ENCODE measurements around the gene MS4A6A.
"Not testable (repeated sequence)": the region's sequence is repeated elsewhere in the genome, so short reads cannot be mapped to it uniquely, and the experiment has no call there.

MS4A6A gene, protein sequence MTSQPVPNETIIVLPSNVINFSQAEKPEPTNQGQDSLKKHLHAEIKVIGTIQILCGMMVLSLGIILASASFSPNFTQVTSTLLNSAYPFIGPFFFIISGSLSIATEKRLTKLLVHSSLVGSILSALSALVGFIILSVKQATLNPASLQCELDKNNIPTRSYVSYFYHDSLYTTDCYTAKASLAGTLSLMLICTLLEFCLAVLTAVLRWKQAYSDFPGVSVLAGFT

DNA sequence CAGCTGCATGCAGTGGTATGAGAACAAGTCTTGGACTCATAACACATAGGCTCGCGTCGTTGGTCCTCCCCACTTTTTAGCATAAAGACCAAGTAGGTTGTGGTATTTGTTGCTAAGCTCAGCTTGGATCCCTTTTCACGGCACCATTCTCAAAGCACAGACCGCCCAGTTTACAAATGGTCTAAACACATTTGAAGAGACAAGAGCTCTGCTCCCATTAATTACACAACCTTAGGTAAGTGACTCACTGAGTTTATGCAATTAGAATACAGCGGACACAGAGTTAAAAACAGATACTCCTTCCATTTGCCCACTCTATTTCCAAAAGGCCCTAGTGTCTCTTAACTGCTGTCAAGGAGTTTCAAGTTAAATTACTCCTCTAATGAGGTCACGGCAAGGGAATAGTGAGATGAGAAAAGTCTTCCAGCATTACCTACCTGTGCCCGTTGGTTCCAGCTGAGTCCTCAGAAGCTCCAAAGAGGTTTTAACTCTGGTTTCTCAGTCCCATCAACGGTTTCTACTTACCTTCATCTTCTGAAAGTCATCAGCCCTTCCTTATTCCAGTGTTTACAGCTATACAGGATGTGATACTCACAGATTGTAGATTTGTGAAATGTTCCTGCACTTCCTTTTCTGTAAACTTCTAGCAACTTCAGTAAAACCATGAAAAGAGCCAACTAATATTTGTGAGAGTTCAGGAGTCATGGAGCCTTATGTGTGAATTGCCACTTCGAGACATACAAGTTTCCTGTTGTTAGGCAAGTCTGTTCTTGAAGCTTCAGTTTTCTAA is at the start of gene MS4A6A:
Gene MS4A6A (minus strand): TSS at position 543 of the 790 bp plus-strand sequence. CDS start 1,356 bp downstream, outside the sequence.
- DNase-seq = no peak

GRCh38 chr11:60230681-60231080 is 47.8 kb upstream of the MS4A6A start:
- DNase-seq = no peak

GRCh38 chr11:60222141-60222540 is 39.3 kb upstream of the MS4A6A start:
- no peak for DNase-seq

- DNase-seq = no peak
Observed at GRCh38 chr11:60221692-60222091, 38.8 kb upstream of the MS4A6A start.

DNA sequence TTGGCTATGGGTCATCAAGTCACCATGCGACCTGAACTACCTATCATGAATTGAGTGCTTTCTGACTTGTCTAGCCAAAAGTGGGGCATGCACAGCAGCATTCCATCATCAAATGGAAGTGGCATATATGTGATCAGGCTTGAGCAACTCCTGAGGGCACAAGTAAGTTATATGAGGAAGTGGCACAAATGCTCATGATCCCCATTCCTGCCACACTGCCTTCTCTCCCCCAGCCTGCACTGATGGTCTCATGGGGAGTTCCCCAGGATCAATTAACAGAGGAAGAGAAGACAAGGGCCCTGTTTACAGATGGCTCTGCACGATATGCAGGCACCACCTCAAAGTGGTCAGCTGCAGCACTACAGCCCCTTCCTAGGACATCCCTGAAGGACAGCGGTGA is 38.3 kb upstream of the MS4A6A start:
- DNase-seq = no peak

DNA sequence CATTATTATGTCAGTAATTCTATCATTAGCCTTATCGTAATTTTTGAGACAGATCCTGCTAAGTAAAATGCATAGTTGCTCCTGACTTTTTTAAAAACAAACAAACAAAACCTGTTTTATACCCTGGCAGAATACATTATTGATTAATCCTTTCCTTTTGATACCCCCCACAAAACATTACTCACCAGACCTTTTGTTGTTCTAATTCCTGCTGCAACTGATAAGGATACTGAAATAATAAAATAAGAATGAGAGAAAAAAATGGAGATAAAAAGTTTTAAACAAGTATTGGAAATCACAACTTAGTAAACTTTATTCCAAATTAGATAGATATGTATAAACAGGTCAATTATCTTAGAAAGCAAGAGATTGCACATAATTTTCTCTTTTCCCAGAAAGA is 31.5 kb upstream of the MS4A6A start:
- DNase-seq = no peak

DNA sequence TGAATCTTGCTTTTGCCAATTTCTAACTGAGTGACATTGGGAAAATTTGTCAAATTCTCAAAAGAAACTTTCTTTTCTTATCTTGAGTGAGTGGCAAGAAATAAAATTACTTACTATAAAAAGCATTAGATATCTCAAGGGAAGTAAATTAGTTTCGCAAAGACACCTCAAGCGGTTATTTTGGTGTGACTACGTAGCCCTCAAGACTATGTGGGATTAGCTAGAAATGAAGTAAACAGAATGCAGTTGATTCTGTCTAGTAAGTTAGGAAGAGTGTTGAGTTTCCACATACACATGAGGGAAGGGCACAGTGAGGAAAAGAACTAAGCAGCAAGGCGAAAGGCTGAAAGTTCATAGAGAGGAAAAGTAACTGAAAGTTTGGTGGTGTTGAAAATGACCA is 28.3 kb upstream of the MS4A6A start:
- no peak for DNase-seq

- DNase-seq = no peak
Observed at GRCh38 chr11:60209977-60210376, 27.1 kb upstream of the MS4A6A start.

DNA sequence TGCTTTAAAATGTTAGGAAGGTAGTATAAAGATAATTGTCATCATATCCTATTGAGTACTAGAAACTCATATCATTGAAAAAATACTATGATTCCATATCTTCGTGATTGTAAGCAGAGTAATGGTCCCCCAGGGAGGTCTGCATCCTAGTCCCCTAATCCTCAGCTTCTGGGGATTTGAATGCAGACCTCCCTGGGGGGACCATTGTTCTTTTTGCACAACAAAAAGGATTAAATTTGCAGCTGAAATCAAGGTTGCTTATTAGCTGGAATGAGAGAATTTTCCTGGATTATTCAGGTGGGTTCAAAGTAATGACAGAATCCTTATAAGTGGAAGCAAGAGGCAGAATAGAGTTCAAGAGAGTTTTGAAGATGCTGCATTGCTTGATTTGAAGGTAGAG is 26.1 kb upstream of the MS4A6A start:
- DNase-seq = no peak

DNA sequence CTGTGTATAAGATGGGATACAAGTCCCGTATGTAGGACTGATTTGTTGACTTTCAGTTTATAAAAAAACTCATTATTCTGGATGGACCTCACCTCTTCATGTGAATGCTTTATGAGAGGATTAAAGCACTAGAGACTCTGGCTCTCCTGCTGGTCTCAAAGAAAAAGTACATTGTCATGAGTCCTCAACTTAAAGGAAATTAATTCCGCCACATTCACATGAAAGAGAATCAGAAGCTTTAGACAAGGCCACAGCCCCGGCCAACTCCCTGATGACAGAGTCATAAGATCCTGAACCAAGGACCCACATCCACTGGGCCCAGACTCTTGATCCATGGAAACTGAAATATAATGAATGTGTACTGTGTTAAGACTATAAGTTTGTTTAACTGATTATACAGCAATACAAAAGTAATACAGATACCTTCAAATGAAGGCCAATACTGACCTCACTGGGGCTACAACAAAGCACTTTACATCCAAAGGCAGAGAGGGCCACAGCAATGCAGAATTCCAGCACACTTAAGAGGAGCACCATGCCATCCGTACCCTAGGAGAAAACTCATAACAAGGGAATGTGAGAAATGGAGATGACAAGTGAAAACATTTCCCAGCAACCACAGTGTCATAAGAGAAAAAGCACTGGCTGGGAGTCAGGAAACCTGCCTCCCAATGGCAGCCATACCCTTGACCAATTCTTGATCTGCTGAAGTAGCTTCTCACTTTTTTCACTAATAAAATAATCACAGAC is 25.4 kb upstream of the MS4A6A start:
- DNase-seq = no peak

DNA sequence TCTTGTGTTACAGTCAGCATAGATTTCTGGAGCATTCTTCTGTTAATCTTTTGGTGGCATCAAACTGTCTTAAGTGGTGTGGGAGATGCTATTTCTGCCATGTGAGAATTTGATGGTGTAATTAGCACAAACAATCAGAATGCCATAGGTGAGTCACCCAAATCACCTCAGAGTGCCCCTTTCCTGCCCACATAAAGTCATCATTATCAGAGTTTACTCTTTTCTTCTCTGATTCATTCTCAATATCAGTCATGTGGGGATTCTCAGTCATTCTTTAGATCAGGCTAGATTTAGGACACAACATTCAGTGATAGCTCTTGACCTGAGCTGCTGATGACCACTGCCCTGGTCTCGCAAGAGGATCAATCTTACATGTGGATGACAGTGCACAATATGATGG is 23.7 kb upstream of the MS4A6A start:
- no peak for DNase-seq

DNA sequence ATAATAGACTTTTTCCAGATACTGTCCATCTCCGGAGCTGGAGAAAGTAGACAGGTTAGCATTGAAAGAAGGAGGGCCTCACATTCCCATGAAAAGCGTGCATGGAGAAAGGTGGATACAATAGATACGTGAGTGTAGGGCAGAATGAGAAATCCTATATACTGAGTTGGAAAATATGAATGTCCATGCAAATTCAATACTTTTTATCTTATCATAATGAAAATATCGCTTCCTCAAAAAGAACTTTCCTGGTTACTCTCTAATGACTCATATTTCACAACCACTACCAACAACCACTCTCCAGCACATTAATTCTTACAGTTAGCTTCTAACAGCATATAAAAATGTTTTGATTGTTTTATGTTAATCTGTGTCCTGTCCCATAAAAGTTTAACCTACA is 22.0 kb upstream of the MS4A6A start:
- no peak for DNase-seq

DNA sequence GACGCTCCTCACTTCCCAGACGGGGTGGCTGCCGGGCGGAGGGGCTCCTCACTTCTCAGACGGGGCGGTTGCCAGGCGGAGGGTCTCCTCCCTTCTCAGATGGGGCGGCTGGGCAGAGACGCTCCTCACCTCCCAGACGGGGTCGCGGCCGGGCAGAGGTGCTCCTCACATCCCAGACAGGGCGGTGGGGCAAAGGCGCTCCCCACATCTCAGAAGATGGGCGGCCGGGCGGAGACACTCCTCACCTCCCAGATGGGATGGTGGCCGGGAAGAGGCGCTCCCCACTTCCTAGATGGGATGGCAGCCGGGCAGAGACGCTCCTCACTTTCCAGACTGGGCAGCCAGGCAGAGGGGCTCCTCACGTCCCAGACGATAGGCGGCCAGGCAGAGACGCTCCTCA is 18.5 kb upstream of the MS4A6A start:
- DNase-seq = not testable (repeated sequence)

DNA sequence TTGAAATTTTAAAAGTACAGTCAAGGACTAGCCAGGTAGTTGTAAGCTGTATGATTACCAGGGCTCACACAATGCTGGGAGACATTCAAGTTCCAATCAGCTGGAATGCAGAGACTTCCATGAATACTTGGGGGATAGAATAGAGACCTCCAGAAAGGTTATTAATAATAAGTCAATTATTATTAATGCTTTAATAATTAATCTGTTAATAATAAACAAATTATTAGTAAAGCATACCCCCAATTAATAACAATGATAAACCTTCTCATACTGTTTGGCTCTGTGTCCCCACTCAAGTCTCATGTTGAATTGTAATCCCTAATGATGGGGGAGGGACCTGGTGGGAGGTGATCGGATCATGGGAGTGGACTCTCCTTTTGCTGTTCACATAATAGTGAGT is 14.6 kb upstream of the MS4A6A start:
- no peak for DNase-seq

GRCh38 chr11:60195923-60196368 is 13.1 kb upstream of the MS4A6A start:
- no peak for DNase-seq

DNA sequence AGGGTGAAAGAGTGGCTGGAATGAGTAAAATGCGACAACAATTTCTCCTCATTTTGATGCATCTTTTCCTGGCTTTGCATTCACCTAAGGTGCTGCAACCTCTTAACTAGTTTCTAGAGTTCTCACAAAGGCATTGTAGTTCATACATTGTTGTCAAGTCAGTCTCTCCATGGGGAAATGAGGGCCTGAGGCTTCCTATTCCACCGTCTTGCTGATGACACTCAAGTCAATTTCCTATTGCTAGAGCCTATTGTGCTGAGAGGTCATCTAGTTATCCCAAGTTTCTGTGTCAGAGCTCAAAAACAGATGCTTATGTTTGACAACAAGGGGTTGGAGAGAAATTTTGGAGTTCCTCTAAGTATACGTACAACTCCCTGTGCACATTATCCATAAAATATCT is 11.6 kb upstream of the MS4A6A start:
- DNase-seq = no peak

DNA sequence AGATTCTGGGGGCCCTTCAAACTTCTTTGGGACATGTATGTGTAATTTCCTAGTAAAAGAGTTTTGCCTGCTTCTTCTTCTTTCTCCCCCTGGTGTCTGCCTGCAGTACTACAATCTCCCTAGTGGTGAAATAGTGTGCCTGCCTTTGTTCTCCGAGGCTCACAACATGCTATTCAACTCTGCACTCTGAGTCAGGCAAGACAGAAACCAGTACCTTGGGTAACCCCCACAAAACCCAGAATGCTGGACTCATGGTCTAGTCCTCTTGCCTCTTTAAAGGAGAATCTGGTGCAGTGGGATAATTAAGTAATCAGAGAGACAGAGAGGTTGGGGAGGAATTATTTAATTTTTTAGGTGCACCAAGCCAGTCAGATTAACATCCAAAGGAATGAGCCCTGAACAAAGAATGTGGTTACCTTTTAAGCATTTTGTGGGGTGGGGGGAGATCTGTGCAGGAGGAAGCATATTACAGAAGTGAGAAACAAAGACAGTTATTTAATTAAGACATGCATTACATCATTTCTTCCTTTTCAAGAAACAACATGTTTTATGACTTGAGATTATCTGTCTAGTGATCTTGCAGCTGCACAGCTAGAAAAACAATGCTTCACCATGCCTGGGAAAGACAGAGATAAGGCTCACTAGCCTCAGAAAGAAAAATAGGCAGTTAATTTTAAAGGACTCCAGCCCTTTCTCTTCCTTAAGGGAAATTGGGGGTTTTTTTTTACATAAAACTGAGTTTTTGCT is 11.0 kb upstream of the MS4A6A start:
- DNase-seq = no peak

DNA sequence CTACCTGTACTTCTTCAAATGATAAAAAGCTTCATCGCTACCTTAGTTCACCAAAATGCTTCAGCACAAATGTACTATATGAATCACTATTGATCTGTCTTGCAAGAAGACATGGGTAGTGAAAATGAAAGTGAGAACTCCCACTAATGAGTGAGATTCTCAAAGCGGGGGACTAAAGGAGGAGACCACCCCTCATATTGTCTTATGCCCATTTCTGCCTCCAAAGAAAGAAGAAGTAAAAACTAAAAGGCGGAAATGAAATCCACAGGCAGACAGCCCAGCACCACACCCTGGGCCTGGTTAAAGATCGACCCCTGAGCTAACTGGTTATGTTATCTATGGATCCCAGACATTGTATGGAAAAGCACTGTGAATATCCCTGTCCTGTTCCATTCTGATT is 9.7 kb upstream of the MS4A6A start:
- not testable (repeated sequence) for DNase-seq

DNA sequence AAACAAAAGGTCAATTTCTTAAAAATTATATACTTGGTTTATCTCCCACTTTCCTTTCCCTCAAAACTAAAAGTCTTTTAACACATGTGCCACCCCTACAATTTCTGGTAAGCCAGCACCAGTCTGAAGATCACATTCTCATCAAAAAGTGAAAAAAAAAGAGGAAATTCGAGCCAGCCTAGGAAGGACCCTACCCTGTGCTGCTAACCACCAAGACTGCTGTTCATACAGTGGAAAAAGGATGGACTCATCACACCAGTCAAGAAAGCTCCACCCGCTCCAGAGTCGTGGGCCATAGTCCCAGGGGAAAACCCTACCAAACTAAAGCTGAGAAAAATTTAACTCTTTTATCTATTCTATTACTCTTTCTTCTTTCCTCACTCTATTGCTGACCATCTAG is 5.6 kb upstream of the MS4A6A start:
- DNase-seq = not testable (repeated sequence)

DNA sequence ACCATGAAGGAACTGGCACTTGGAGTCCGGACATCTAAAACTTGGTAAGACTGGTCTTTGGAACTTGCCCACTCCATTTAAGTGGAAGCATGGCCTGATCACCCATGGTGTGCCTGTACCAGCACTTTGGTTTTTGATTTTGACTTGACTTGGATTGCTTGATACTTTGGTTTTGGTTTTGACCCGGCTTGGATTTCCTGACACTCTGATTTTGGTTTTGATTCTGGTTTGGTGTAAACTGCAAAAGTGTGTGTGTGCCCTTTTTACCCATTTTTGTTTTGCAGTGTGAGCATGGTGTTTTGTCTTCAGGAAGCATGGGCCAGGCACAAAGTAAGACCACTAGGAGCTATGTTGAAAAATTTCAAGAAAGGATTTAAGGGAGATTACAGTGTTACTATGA is 3.2 kb upstream of the MS4A6A start:
- DNase-seq = not testable (repeated sequence)

DNA sequence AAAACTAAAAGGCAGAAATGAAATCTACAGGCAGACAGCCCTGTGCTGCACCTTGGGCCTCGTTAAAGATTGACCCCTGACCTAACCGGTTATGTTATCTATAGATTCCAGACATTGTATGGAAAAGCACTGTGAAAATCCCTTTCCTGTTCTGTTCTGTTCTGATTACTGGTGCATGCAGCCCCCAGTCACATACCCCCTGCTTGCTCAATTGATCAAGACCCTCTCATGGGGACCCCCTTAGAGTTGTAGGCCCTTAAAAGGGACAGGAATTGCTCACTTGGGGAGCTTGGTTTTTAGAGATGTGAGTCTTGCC is 2.6 kb upstream of the MS4A6A start:
- not testable (repeated sequence) for DNase-seq

- no peak for DNase-seq
Observed at GRCh38 chr11:60184824-60185511, 2.1 kb upstream of the MS4A6A start.
